HEK293 (cell line): ENCODE data around the gene IGSF3.

Source experiments
- CTCF ChIA-PET: fragments of 350-600 bp; formaldehyde crosslinking; extraction: SDS; loops from one replicate; lab custom pipeline; 2021; ENCODE audit warnings: antibody characterized with exemption; lab: Yijun Ruan, JAX
- POLR2A ChIA-PET: fragments of 300-600 bp; formaldehyde crosslinking; extraction: SDS; loops from one replicate; lab custom pipeline; 2020; ENCODE audit warnings: antibody characterized with exemption, inconsistent platforms; lab: Yijun Ruan, JAX
- H3K27ac ChIP-seq: fragments of 200-500 bp; sonication (Bioruptor generic); 2 replicates; pipeline ENCODE4 v1.5.1; 2014; ENCODE audit warnings: low read depth, low read length, control low read depth, inconsistent platforms; ENCODE audit errors: extremely low read depth
- H3K36me3 ChIP-seq, 2 experiments: fragments of 200-500 bp in 1 of 2; sonication (Bioruptor generic) in 1 of 2; 1 replicate in 1 of 2; 2 replicates in 1 of 2; pipeline ENCODE4 v1.5.1; 2014 to 2017; ENCODE audit warnings: inconsistent platforms in 2 of 2, low read length in 2 of 2; ENCODE audit not compliant: control insufficient read depth in 2 of 2, insufficient read depth in 1 of 2
- H3K4me1 ChIP-seq: fragments of 200-500 bp; sonication (Bioruptor generic); 2 replicates; pipeline ENCODE4 v1.5.1; 2014; ENCODE audit warnings: mild to moderate bottlenecking, low read length, inconsistent platforms; ENCODE audit not compliant: control insufficient read depth, insufficient read depth
- H3K4me3 ChIP-seq: 2 replicates; pipeline ENCODE4 v1.5.1; 2011; ENCODE audit warnings: low read depth, mild to moderate bottlenecking, control low read depth, low read length, moderate library complexity
- H3K9me3 ChIP-seq: fragments of 200-500 bp; sonication (Bioruptor generic); 2 replicates; pipeline ENCODE4 v1.5.1; 2014; ENCODE audit warnings: low read depth, low read length, inconsistent platforms; ENCODE audit not compliant: control insufficient read depth, insufficient read depth
- EGR2 ChIP-seq: fragments of 450-650 bp; formaldehyde crosslinking; IDR thresholded peaks from 2 replicates; pipeline ENCODE4 v1.5.1; 2016; ENCODE audit warnings: low read depth, missing biosample characterization, missing genetic modification characterization
- HOXC10 ChIP-seq: sonication (generic); formaldehyde crosslinking; IDR thresholded peaks from 2 replicates; pipeline ENCODE4 v1.8.1; 2023; ENCODE audit warnings: mild to moderate bottlenecking, missing genetic modification reagents
- KLF10 ChIP-seq: fragments of 450-650 bp; IDR thresholded peaks from 2 replicates; pipeline ENCODE4 v1.5.1; 2018; ENCODE audit warnings: missing biosample characterization, mild to moderate bottlenecking, missing genetic modification characterization
- KLF16 ChIP-seq: fragments of 450-650 bp; formaldehyde crosslinking; IDR thresholded peaks from 2 replicates; pipeline ENCODE4 v1.5.1; 2017; ENCODE audit warnings: missing biosample characterization, missing genetic modification characterization
- PRDM1 ChIP-seq: fragments of 450-650 bp; formaldehyde crosslinking; IDR thresholded peaks from 2 replicates; pipeline ENCODE4; 2016; ENCODE audit warnings: missing biosample characterization, missing genetic modification characterization
- RBAK ChIP-seq: fragments of 450-650 bp; formaldehyde crosslinking; IDR thresholded peaks from 2 replicates; pipeline ENCODE4 v1.5.1; 2016; ENCODE audit warnings: missing biosample characterization, missing genetic modification characterization
- SP2 ChIP-seq: fragments of 450-650 bp; formaldehyde crosslinking; IDR thresholded peaks from 2 replicates; pipeline ENCODE4 v1.5.1; 2016; ENCODE audit warnings: missing biosample characterization, missing genetic modification characterization
- SP7 ChIP-seq: fragments of 450-650 bp; formaldehyde crosslinking; IDR thresholded peaks from 2 replicates; pipeline ENCODE4 v1.5.1; 2016; ENCODE audit warnings: missing biosample characterization, missing genetic modification characterization
- ZBTB17 ChIP-seq: fragments of 450-650 bp; formaldehyde crosslinking; IDR thresholded peaks from 2 replicates; pipeline ENCODE4 v1.5.1; 2016; ENCODE audit warnings: missing biosample characterization, missing genetic modification characterization
- ZFHX2 ChIP-seq: fragments of 450-650 bp; formaldehyde crosslinking; conservative IDR thresholded peaks from 2 replicates; pipeline ENCODE4 v1.5.1; 2016; ENCODE audit warnings: missing biosample characterization, missing genetic modification characterization
- ZFP41 ChIP-seq: fragments of 450-650 bp; formaldehyde crosslinking; IDR thresholded peaks from 2 replicates; pipeline ENCODE4 v1.5.1; 2016; ENCODE audit warnings: missing biosample characterization, missing genetic modification characterization, borderline replicate concordance
- ZNF132 ChIP-seq: fragments of 450-650 bp; formaldehyde crosslinking; IDR thresholded peaks from 2 replicates; pipeline ENCODE4 v1.5.1; 2017; ENCODE audit warnings: missing biosample characterization, missing genetic modification characterization, borderline replicate concordance
- ZNF133 ChIP-seq: fragments of 450-650 bp; formaldehyde crosslinking; IDR thresholded peaks from 2 replicates; pipeline ENCODE4 v1.5.1; 2016; ENCODE audit warnings: missing biosample characterization, missing genetic modification characterization
- ZNF138 ChIP-seq: fragments of 450-650 bp; formaldehyde crosslinking; IDR thresholded peaks from 2 replicates; pipeline ENCODE4 v1.5.1; 2016; ENCODE audit warnings: missing biosample characterization, missing genetic modification characterization, borderline replicate concordance
- ZNF140 ChIP-seq: fragments of 450-650 bp; formaldehyde crosslinking; IDR thresholded peaks from 2 replicates; pipeline ENCODE4 v1.5.1; 2016; ENCODE audit warnings: missing biosample characterization, missing genetic modification characterization
- ZNF16 ChIP-seq: fragments of 450-650 bp; formaldehyde crosslinking; IDR thresholded peaks from 2 replicates; pipeline ENCODE4 v1.5.1; 2016; ENCODE audit warnings: low read depth, missing biosample characterization, missing genetic modification characterization
- ZNF175 ChIP-seq: fragments of 450-650 bp; formaldehyde crosslinking; IDR thresholded peaks from 2 replicates; pipeline ENCODE4 v1.5.1; 2016; ENCODE audit warnings: missing biosample characterization, missing genetic modification characterization
- ZNF2 ChIP-seq: fragments of 450-650 bp; formaldehyde crosslinking; IDR thresholded peaks from 2 replicates; pipeline ENCODE4 v1.5.1; 2016; ENCODE audit warnings: missing biosample characterization, missing genetic modification characterization
- ZNF248 ChIP-seq: fragments of 450-650 bp; formaldehyde crosslinking; IDR thresholded peaks from 2 replicates; pipeline ENCODE4 v1.5.1; 2017; ENCODE audit warnings: missing biosample characterization, missing genetic modification characterization
- ZNF335 ChIP-seq: fragments of 450-650 bp; formaldehyde crosslinking; conservative IDR thresholded peaks from 2 replicates; pipeline ENCODE4 v1.5.1; 2016; ENCODE audit warnings: missing biosample characterization, missing genetic modification characterization
- ZNF354C ChIP-seq: fragments of 450-650 bp; formaldehyde crosslinking; IDR thresholded peaks from 2 replicates; pipeline ENCODE4 v1.5.1; 2016; ENCODE audit warnings: missing biosample characterization, missing genetic modification characterization, low read depth, borderline replicate concordance
- ZNF366 ChIP-seq: fragments of 450-650 bp; formaldehyde crosslinking; conservative IDR thresholded peaks from 2 replicates; pipeline ENCODE4 v1.5.1; 2016; ENCODE audit warnings: missing biosample characterization, missing genetic modification characterization
- ZNF558 ChIP-seq: fragments of 450-650 bp; formaldehyde crosslinking; IDR thresholded peaks from 2 replicates; pipeline ENCODE4 v1.5.1; 2016; ENCODE audit warnings: missing biosample characterization, missing genetic modification characterization
- ZNF600 ChIP-seq: fragments of 450-650 bp; formaldehyde crosslinking; IDR thresholded peaks from 2 replicates; pipeline ENCODE4 v1.5.1; 2016; ENCODE audit warnings: missing biosample characterization, missing genetic modification characterization
- ZNF629 ChIP-seq: fragments of 450-650 bp; formaldehyde crosslinking; IDR thresholded peaks from 2 replicates; pipeline ENCODE4 v1.5.1; 2017; ENCODE audit warnings: missing biosample characterization, missing genetic modification characterization
- ZNF658 ChIP-seq: fragments of 450-650 bp; formaldehyde crosslinking; IDR thresholded peaks from 2 replicates; pipeline ENCODE4; 2016; ENCODE audit warnings: missing biosample characterization, missing genetic modification characterization
- ZNF747 ChIP-seq: fragments of 450-650 bp; formaldehyde crosslinking; IDR thresholded peaks from 2 replicates; pipeline ENCODE4 v1.5.1; 2016; ENCODE audit warnings: missing biosample characterization, missing genetic modification characterization
- ZNF791 ChIP-seq: fragments of 450-650 bp; formaldehyde crosslinking; IDR thresholded peaks from 2 replicates; pipeline ENCODE4 v1.5.1; 2016; ENCODE audit warnings: missing biosample characterization, missing genetic modification characterization
- TF ChIP-seq, protein P1 (sequence below): fragments of 450-650 bp; IDR thresholded peaks from 2 replicates; pipeline ENCODE4 v1.5.1; 2018; ENCODE audit warnings: missing biosample characterization, mild to moderate bottlenecking, missing genetic modification characterization
- TF ChIP-seq, protein P2 (sequence below): fragments of 450-650 bp; formaldehyde crosslinking; IDR thresholded peaks from 2 replicates; pipeline ENCODE4; 2016; ENCODE audit warnings: missing biosample characterization, missing genetic modification characterization
- TF ChIP-seq, protein P3 (sequence below): fragments of 450-650 bp; formaldehyde crosslinking; IDR thresholded peaks from 2 replicates; pipeline ENCODE4 v1.5.1; 2016; ENCODE audit warnings: missing biosample characterization, missing genetic modification characterization

IGSF3 gene

GRCh38 chr1:116557323-116557878 is 110.1 kb downstream of the IGSF3 start:
- H3K4me3 ChIP-seq = no peak overlapping the region
- CTCF ChIA-PET = interaction anchor here (0.6 to 1.1 kb wide), 2 partner anchors 13 to 762 kb away, joined by 3 read pairs; partner anchors contain the start of gene CD58
- TF ChIP-seq ZNF366 (tag by site-specific recombination) (peak; percentile 72), ZFP41 (no peak)
- TF ChIP-seq, protein P1, sequence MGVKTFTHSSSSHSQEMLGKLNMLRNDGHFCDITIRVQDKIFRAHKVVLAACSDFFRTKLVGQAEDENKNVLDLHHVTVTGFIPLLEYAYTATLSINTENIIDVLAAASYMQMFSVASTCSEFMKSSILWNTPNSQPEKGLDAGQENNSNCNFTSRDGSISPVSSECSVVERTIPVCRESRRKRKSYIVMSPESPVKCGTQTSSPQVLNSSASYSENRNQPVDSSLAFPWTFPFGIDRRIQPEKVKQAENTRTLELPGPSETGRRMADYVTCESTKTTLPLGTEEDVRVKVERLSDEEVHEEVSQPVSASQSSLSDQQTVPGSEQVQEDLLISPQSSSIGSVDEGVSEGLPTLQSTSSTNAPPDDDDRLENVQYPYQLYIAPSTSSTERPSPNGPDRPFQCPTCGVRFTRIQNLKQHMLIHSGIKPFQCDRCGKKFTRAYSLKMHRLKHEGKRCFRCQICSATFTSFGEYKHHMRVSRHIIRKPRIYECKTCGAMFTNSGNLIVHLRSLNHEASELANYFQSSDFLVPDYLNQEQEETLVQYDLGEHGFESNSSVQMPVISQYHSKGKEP = no peak
- TF ChIP-seq, all 188 proteins: peak for 1
- Histone ChIP-seq H3K4me1 (no peaks in the 10 kb centered on the region; the same call in none of the 2 replicates), H3K36me3 (no peaks in the 10 kb centered on the region), H3K27ac (no peak overlapping the region), H3K9me3 (no peaks in the 10 kb centered on the region)
- POLR2A ChIA-PET = interaction anchor here (0.7 kb wide), 1 partner anchor 16 kb away, joined by 3 read pairs; no protein-coding TSS in a partner anchor

GRCh38 chr1:116556289-116557006 is 111.1 kb downstream of the IGSF3 start:
- H3K4me1 ChIP-seq = no peaks in the 10 kb centered on the region; the same call in none of the 2 replicates

DNA sequence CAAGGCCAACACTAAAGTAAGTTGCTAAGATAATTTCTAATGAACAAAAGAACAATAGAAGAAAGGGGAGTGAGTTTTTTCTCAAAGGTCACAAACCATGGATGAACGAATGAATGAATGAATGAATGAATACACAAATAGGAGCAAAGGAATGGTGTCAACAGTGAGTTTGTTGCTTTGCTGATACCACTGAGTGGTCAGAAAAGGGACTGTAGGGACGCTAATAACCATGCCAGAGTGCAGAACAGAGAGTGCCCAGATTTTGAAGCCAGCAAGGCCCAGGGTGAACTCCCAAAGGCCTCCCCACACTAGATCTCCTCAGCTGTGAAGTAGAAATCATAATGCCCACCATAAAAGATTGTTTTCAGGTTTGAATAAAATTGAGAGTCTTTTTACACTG is 112.6 kb downstream of the IGSF3 start:
- POLR2A ChIA-PET = no interaction called here
- TF ChIP-seq ZNF175 (no peak), HOXC10 (no peak), SP2 (no peak), KLF16 (tag by site-specific recombination) (no peak), ZNF791 (no peak), ZNF747 (no peak), ZNF16 (tag by site-specific recombination) (no peak), ZNF558 (tag by site-specific recombination) (no peak), ZNF132 (tag by site-specific recombination) (no peak), ZBTB17 (tag by site-specific recombination) (no peak), ZNF366 (tag by site-specific recombination) (no peak), ZNF658 (no peak), RBAK (tag by site-specific recombination) (no peak), ZNF354C (tag by site-specific recombination) (no peak), ZNF2 (tag by site-specific recombination) (no peak)
- TF ChIP-seq, protein P2, sequence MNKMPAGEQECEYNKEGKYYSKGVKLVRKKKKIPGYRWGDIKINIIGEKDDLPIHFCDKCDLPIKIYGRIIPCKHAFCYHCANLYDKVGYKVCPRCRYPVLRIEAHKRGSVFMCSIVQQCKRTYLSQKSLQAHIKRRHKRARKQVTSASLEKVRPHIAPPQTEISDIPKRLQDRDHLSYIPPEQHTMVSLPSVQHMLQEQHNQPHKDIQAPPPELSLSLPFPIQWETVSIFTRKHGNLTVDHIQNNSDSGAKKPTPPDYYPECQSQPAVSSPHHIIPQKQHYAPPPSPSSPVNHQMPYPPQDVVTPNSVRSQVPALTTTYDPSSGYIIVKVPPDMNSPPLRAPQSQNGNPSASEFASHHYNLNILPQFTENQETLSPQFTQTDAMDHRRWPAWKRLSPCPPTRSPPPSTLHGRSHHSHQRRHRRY (tag by site-specific recombination) = no peak
- no peaks in the 10 kb centered on the region; the same call in none of the 2 replicates for H3K4me1 ChIP-seq
- no peaks in the 10 kb centered on the region for H3K36me3 ChIP-seq
- no peak overlapping the region for H3K27ac ChIP-seq
- H3K4me3 ChIP-seq = no peak overlapping the region
- H3K9me3 ChIP-seq = no peaks in the 10 kb centered on the region
- CTCF ChIA-PET = no interaction called here

More at GRCh38 chr1:116556289-116557006, 111.1 kb downstream of the IGSF3 start:
- TF ChIP-seq SP7 (tag by site-specific recombination) (0 out of 2 replicates have a peak, but pooled peaks have one; percentile 19), ZNF248 (tag by site-specific recombination) (no peak), ZNF629 (tag by site-specific recombination) (peak; percentile 55), PRDM1 (tag by site-specific recombination) (peak; percentile 61), ZNF335 (0 out of 2 replicates have a peak, but pooled peaks have one; percentile 26), ZNF138 (tag by site-specific recombination) (no peak), KLF10 (no peak), ZNF133 (tag by site-specific recombination) (no peak), ZNF2 (tag by site-specific recombination) (peak; percentile 64; the same call in 1 of the 2 replicates), ZFHX2 (tag by site-specific recombination) (peak; percentile 53), EGR2 (tag by site-specific recombination) (0 out of 2 replicates have a peak, but pooled peaks have one; percentile 16), ZNF140 (tag by site-specific recombination) (peak; percentile 98), ZNF600 (peak; percentile 85)
- TF ChIP-seq, protein P3, sequence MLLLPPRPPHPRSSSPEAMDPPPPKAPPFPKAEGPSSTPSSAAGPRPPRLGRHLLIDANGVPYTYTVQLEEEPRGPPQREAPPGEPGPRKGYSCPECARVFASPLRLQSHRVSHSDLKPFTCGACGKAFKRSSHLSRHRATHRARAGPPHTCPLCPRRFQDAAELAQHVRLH (tag by site-specific recombination) = no peak
- ChIA-PET CTCF (interaction anchor here (0.6 to 1.1 kb wide), 2 partner anchors 14 to 761 kb away, joined by 3 read pairs; partner anchors contain the start of gene CD58), POLR2A (no interaction called here)
- Histone ChIP-seq H3K9me3 (no peaks in the 10 kb centered on the region), H3K4me3 (no peak overlapping the region), H3K36me3 (no peaks in the 10 kb centered on the region), H3K27ac (no peak overlapping the region)
